Epithelial cell of esophagus (primary cell): ENCODE data around the gene MLLT10.

Experiments used
- DNase-seq: peaks from one replicate; pipeline ENCODE4 v3.0.0; 2010; ENCODE audit warnings: low read depth
- H3K4me3 ChIP-seq: 2 replicates; pipeline ENCODE4 v1.5.1; 2011; ENCODE audit warnings: mild to moderate bottlenecking, low read length, control low read depth
- CTCF ChIP-seq: IDR thresholded peaks from 2 replicates; pipeline ENCODE4 v1.5.1; 2011; ENCODE audit warnings: low read depth, mild to moderate bottlenecking, low read length, control low read depth, inconsistent platforms; ENCODE audit not compliant: insufficient read depth; ENCODE audit errors: missing control alignments

Gene MLLT10

GRCh38 chr10:21688870-21689269, 154.8 kb downstream of the MLLT10 start:
- H3K4me3 ChIP-seq, result no peak overlapping the region
- DNase-seq, result no peak
- no peak for TF ChIP-seq CTCF

GRCh38 chr10:21689881-21690280, 155.8 kb downstream of the MLLT10 start:
- no peak for TF ChIP-seq CTCF
- no peak overlapping the region for H3K4me3 ChIP-seq
- DNase-seq, result no peak

- DNase-seq, result peak; percentile 31
Observed at GRCh38 chr10:21692916-21693315, 158.9 kb downstream of the MLLT10 start.

GRCh38 chr10:21693418-21693817, 159.4 kb downstream of the MLLT10 start:
- no peak overlapping the region for H3K4me3 ChIP-seq
- TF ChIP-seq CTCF, result no peak
- no peak for DNase-seq

More at GRCh38 chr10:21692916-21693315, 158.9 kb downstream of the MLLT10 start:
- H3K4me3 ChIP-seq, result no peak overlapping the region
- TF ChIP-seq CTCF, result no peak

- H3K4me3 ChIP-seq, result no peak overlapping the region
- no peak for DNase-seq
- TF ChIP-seq CTCF, result no peak
Observed at GRCh38 chr10:21694631-21695030, 160.6 kb downstream of the MLLT10 start.

- H3K4me3 ChIP-seq, result no peak overlapping the region
- DNase-seq, result no peak
- no peak for TF ChIP-seq CTCF
Observed at GRCh38 chr10:21696302-21696701, 162.3 kb downstream of the MLLT10 start.

GRCh38 chr10:21699575-21699974, 165.5 kb downstream of the MLLT10 start:
- no peak for TF ChIP-seq CTCF
- DNase-seq, result no peak
- H3K4me3 ChIP-seq, result no peak overlapping the region
